ENCODE measurements around the gene CDX1.

GRCh38 chr5:150136305-150137167, 30.0 kb upstream of the CDX1 start:
- TF ChIP-seq POLR2AphosphoS5 (IDR thresholded peaks at IDR 0.05; ENCODE audit: borderline replicate concordance, low read depth, low read length): no peak
- no peak for TF ChIP-seq EZH2 (IDR thresholded peaks at IDR 0.05)
- no peak for TF ChIP-seq FOXP2 (optimal IDR thresholded peaks at IDR 0.05; ENCODE audit: control extremely low read depth, extremely low read length, insufficient read depth)

All from SK-N-MC (cell line).